Psoas muscle (tissue), 8 donors: Measurements from ENCODE around the gene PRRT2. TPM values are rescaled to one million over a fixed set of nuclear protein-coding genes. Genes with fewer than 3 reads are reported as not detected.

Experiments used
- ATAC-seq, 4 donors: fragments of 200-7000 bp; cut with Tn5 transposase; one replicate each; pipeline ENCODE4 v1.9.1; 2020; ENCODE audit warnings: moderate library complexity in 3 of 4, mild to moderate bottlenecking in 2 of 4
- DNase-seq, 2 donors: peaks; one replicate each; pipeline ENCODE4 v3.0.0-alpha.2; 2020
- H3K27ac ChIP-seq: fragments of 200-600 bp; one replicate; pipeline ENCODE4 v1.8.0; 2022
- H3K27me3 ChIP-seq, 3 donors: fragments of 200-600 bp in 1 of 3; one replicate each; pipeline versions ENCODE4 v1.6.1 to v1.8.0; 2013 to 2022; ENCODE audit warnings: low read length in 2 of 3, mild to moderate bottlenecking in 2 of 3, moderate library complexity in 1 of 3; ENCODE audit not compliant: insufficient read depth in 3 of 3
- H3K36me3 ChIP-seq, 2 donors: fragments of 200-600 bp in 1 of 2; one replicate each; pipeline versions ENCODE4 v1.6.1 to v1.8.0; 2013 to 2022; ENCODE audit warnings: low read depth in 1 of 2, mild to moderate bottlenecking in 1 of 2, moderate library complexity in 1 of 2; ENCODE audit not compliant: insufficient read depth in 1 of 2
- H3K4me1 ChIP-seq: fragments of 200-600 bp; one replicate; pipeline ENCODE4 v1.8.0; 2022
- H3K4me3 ChIP-seq: fragments of 200-600 bp; one replicate; pipeline ENCODE4 v1.8.0; 2022; ENCODE audit warnings: mild to moderate bottlenecking
- H3K9me3 ChIP-seq: fragments of 200-600 bp; one replicate; pipeline ENCODE4 v1.8.0; 2022
- CTCF ChIP-seq: fragments of 200-600 bp; IDR thresholded peaks from one replicate; pipeline ENCODE4 v1.8.0; 2022; ENCODE audit warnings: antibody characterized with exemption
- WGBS, 3 donors: extraction: QIAGEN DNeasy Blood & Tissue Kit; methylation state at CpG; one replicate each; pipeline versions ENCODE4 v1.1.6 to v1.1.7; 2013; 5-methylcytosine and 5-hydroxymethylcytosine counted together
- intact Hi-C, 2 donors: fragments of 100-400 bp; cut with DNase I; formaldehyde crosslinking; loops; one replicate each; pipeline versions ENCODE4 v1.11.0 to v1.14.2; 2022
- polyA plus RNA-seq, 3 donors: library from polyadenylated mRNA; stranded (reverse); fragments of 200-250 nt; gene quantifications; one replicate each; pipeline ENCODE4 v1.2.3, GENCODE V29; 2013
- total RNA-seq, 4 donors: library from RNA; stranded (reverse); fragmentation: NEBNext Ultra II Directional in 2 of 4; extraction: Animal tissue kit (Norgen Biotek cat#: 25700) in 2 of 4; gene quantifications; one replicate each; pipeline versions ENCODE4 v1.2.1 to v1.2.4, GENCODE V29; 2021 to 2023
- donor health status: healthy with polysubstance abuse.
- donor health status: DM: no; HTN: no; CAD: no; lungs with moderate emphysema.
- donor health status: Bipolar disorder and iron deficiency.
- donor health status: healthy.
- donor health status: DM: yes; HTN: yes; CAD: no.
- donor health status: DM: no; HTN: no; CAD: no.
- donor health status: DM: no; HTN: no; CAD: no.
- donor health status: DM: yes; HTN: yes; CAD: no.

The PRRT2 gene
- total and polyA plus RNA-seq, 7 donors = 0.17 to 1.8 (median 0.44) TPM

GRCh38 chr16:29809031-29809747, 2.8 kb upstream of the PRRT2 start:
- peak overlapping the region; percentile 71 for H3K4me3 ChIP-seq

GRCh38 chr16:29809850-29810698, 1.9 kb upstream of the PRRT2 start:
- peaks cover 0 to 19% of the 10 kb centered on the region in 2 donors for H3K36me3 ChIP-seq
- ATAC-seq (no peak), DNase-seq (peak in 1 of 2 donors; percentile 54)
- no peaks in the 10 kb centered on the region for H3K9me3 ChIP-seq
- intact Hi-C loops = loop anchor here in 1 of 2 donors (5.0 kb wide), 1 partner anchor 213 kb away; no protein-coding TSS in a partner anchor
- H3K4me1 ChIP-seq = peaks cover 44% of the 10 kb centered on the region
- H3K27me3 ChIP-seq = no peaks in the 10 kb centered on the region
- H3K27ac ChIP-seq = peak overlapping the region; percentile 89
- WGBS, 3 donors = 54 to 65% (median 55%) methylated on average over 13 to 23 of the region's 23 CpGs
- H3K4me3 ChIP-seq = peak overlapping the region; percentile 34
- TF ChIP-seq CTCF = no peak

More at GRCh38 chr16:29809031-29809747, 2.8 kb upstream of the PRRT2 start:
- H3K27ac ChIP-seq = peak overlapping the region; percentile 89
- TF ChIP-seq CTCF = no peak
- intact Hi-C loops = loop anchor here in 1 of 2 donors (5.0 kb wide), 1 partner anchor 212 kb away; no protein-coding TSS in a partner anchor
- H3K9me3 ChIP-seq = no peaks in the 10 kb centered on the region
- ATAC-seq (no peak), DNase-seq (peak in 1 of 2 donors; percentile 65)
- no peaks in the 10 kb centered on the region for H3K27me3 ChIP-seq
- WGBS, 3 donors = 78 to 84% (median 79%) methylated on average over 22 to 31 of the region's 31 CpGs
- peaks cover 46% of the 10 kb centered on the region for H3K4me1 ChIP-seq
- peaks cover 0 to 19% of the 10 kb centered on the region in 2 donors for H3K36me3 ChIP-seq

- Histone ChIP-seq H3K27ac (peak overlapping the region; percentile 89), H3K27me3 (no peaks in the 10 kb centered on the region), H3K4me1 (peaks cover 46% of the 10 kb centered on the region), H3K36me3 (peaks cover 0 to 19% of the 10 kb centered on the region in 2 donors), H3K9me3 (no peaks in the 10 kb centered on the region), H3K4me3 (peak overlapping the region; percentile 74)
- WGBS, 3 donors = 28 to 38% (median 30%) methylated on average over 7 to 9 of the region's 9 CpGs
- no peak for ATAC-seq
- intact Hi-C loops = no loop called here
- no peak for TF ChIP-seq CTCF
- DNase-seq = peak in 1 of 2 donors; percentile 54
These were observed 1.3 kb upstream of the PRRT2 start for GRCh38 chr16:29810699-29811169.

GRCh38 chr16:29811170-29811895, 660 bp upstream of the PRRT2 start:
- H3K27ac ChIP-seq = peak overlapping the region; percentile 89
- 0 to 1% (median 0%) methylated on average over 20 to 31 of the region's 31 CpGs for WGBS, 3 donors
- DNase-seq (peak; percentile 96 to 98), ATAC-seq (peak; percentile 78 to 81 (median 78))
- H3K4me3 ChIP-seq = peak overlapping the region; percentile 74
- H3K4me1 ChIP-seq = peaks cover 46% of the 10 kb centered on the region
- H3K27me3 ChIP-seq = no peaks in the 10 kb centered on the region
- H3K36me3 ChIP-seq = peaks cover 0 to 19% of the 10 kb centered on the region in 2 donors
- no peaks in the 10 kb centered on the region for H3K9me3 ChIP-seq
- TF ChIP-seq CTCF = no peak
- intact Hi-C loops = no loop called here
